AML-193 (cell line): Measurements from ENCODE around the gene ARHGAP23.
A peak's percentile ranks its signal among the peaks of the same experiment; 100 is the strongest.

Experiments used
- DNase-seq, 2 experiments: peaks; one replicate each; lab custom pipeline; 2025; lab: John Stamatoyannopoulos, UW

The ARHGAP23 gene

DNA sequence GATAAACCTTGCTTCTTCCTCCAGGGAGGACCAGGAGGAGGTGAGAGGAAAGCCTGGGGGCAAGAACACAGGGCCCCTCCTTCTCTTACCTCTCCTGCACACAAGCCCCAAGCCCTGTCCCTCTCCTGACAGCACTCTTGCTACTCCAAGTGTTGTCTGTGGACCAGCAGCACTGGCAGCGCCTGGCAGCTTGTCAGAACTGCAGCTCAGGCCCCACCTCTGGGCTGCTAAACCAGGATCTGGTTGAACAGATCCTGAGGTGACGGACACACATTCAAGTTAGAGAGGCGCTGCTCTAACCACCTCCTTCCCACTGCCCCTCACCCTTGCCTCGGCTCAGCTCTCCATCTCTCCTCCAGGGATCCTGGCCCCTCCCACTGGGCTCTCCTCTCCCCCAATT is 121.0 kb downstream of the ARHGAP23 start:
- no peak for DNase-seq

DNA sequence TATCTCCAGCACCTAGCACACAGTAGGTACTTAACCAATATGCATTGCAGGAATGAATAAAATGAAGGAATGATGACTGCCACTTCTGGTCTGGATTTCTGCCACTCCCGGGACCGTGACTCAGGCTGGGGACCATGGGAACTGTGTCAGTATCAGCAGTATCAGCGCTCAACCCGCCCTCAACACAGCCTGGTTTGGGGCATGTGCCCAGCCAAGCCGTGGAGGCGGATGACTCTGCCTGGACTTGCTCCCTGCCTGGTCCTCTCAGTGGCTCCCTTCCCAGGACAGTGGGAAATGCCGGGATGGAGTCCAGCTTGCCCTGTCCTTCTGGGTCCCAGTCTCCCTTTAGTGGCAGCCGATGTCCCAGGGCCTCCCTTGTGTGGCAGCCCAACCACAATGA is 122.4 kb downstream of the ARHGAP23 start:
- no peak for DNase-seq

DNA sequence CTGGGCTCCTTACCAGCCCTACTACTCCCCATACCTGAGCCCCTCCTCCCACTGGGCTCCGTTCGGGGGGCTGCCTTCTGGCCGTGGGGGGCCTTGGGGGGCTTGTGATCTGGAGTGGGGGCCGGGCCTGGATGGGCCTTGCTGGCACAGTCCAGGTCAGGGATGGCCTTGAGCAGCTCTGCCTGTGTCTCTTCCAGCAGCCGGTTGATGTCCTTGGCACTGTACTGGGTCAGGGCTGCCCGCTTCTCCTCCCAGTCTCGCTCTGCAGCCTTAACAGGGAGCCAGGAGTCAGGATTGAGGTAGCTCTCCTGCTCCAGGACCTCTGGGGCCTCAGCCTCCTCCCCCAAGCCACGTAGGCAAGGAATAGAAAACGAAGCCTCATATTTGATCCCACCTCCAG is 122.9 kb downstream of the ARHGAP23 start:
- no peak for DNase-seq

DNA sequence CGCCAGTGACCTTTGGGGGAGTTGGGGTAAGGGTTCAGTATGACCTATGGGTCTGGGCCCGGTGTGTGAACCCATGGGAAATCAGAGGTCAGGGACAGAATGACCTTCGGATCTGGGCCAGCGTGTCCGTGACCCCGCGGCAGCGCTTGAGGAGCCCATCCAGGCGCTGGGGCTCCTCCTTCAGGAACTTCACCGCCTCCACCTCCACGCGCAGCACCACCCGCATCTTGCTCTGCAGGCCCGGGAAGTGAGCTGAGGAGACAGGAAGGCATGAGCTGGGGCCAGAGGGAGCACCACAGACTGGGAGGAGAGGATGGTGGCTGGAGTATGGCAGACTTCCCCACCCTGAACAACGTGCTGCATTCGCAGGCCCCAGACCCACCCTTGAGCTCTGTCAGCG is 124.1 kb downstream of the ARHGAP23 start:
- DNase-seq = no peak

DNA sequence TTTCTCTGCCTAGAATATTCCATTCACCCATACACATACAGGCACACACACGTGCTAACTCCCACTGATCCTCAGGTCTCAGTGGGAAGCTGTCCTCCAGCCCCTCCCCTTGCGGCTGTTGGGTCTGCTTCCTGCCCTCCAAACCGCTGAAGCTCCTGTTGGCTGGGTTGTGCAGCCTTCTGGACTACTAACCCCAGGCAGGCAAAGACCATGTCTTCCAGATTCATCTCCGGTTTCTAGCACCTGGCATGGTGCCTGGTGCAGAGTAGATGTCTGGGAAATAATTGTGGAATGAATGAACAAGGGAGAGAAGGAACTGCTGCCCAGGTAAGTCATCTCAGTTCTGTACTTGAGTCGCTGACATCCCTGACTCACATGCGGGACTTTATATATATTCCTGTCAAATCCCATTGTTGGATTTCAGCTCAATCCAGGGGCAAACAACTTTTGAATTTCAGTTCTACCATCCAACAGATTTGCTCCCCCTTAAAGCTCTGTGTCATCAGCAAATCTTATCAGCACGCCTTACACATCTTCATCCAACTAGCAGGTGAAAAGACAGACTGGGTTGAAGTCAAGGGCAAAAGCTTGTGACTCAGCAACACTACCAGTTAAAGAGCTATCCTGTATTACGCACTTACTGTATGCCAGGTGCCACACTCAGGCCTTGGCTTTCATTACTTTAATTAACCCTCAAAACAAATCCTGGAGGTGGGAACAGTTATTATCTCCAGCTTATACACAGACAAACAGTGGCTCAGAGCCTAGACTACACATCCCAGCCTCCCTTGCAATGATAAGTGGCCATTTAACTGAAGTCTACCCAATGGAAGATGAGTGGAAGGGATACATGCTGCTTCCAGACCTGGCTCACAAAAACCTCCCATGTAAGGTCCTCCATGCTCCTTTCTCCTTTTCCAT is 126.4 kb downstream of the ARHGAP23 start:
- no peak for DNase-seq

DNA sequence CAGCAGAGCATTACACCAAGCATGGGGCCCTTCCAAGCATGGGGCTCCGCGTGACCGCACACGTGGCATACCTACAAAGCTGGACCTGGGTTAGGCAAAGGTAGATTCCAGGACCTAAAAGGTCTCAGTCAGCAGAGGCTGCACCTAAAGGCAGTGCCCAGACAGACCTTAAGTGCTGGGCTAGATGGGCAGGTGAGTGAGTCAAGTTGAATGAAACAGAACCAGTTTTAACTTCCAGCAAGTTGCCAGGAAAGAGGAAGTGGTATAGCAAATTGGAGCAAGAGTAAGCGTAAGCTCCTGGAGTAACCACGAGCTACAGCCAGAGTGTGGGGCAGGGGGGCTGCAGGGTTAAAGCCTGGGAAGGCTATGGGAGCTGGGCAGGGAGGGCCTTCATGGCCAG is 128.0 kb downstream of the ARHGAP23 start:
- DNase-seq = peak; percentile 75 to 78

DNA sequence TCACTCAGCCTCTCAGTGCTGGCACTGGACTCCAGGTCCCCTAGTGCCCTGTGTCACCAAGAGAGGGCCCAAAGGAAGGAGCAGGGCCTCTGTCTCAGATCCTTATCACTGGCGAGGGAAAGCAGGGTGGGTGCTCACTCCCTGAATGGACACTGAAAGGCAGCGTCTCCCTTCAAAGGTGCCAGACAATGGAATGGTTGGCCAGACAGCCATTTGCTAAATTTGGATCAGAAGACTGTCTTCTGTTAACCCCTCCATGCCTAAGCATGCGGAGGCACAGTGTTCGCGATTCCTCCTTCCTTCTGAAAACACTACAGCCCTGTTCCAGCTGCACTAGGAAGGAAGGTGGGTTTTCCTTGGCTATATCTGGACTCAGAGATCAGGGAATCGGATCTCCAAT is 129.1 kb downstream of the ARHGAP23 start:
- DNase-seq = no peak

DNA sequence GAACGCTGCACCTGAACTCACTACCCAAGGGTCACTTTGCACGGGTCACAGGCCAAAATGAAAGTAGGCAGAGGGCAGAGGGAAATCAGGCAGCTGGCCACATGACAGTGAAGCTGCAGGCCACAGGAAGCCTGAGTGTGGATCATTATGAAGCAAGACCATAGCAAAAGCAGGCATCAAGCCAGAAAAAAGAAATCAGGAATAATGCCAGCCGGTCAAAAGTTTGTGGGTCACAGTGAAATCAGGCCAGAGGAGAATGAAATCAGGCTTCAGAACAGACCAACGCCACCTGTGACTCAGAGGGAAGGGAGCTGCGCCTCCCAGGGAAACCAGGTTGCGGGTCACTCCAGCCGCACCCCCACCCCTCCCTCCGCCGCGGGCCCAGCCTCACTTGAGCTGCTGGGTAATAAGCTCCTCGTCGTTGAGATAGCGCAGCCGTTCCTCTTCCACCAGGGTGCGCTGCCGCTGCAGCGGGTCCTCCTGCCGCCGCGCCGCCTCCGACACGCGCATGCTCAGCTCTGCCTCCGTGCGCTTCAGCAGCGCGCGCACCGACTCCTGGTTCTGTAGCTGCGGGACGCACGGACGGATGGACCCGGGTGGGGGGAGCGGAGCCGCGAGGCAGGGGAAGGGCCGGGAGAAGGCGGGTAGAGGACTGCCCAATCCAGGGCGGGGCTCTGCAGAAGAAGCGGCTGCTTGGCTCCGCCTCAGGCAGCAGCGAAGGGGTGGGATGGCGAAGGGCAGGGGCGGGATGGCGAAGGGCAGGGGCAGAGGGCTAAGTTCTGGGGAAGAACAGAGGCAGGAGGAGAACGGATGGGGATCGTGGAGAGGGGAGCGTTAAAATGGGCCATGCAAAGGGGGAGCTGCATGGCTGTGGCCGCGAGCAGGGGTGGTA is 129.8 kb downstream of the ARHGAP23 start:
- DNase-seq = peak; percentile 92 to 94

DNA sequence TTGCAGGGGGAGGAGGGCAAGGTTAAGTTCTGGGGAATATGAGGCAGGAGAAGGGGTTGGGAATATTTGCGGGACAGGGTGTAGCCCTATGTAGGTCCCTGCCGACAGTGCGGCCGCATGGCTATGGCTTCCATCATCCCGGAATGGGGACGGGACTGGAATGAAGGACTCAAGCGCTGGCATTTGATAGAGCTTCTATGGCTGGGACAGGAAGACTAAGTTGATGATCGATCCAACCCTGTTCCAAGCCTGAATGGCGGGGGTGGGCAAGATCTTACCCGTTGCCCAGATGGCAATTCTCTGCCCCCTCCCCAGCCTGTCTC is 130.4 kb downstream of the ARHGAP23 start:
- DNase-seq = no peak

DNA sequence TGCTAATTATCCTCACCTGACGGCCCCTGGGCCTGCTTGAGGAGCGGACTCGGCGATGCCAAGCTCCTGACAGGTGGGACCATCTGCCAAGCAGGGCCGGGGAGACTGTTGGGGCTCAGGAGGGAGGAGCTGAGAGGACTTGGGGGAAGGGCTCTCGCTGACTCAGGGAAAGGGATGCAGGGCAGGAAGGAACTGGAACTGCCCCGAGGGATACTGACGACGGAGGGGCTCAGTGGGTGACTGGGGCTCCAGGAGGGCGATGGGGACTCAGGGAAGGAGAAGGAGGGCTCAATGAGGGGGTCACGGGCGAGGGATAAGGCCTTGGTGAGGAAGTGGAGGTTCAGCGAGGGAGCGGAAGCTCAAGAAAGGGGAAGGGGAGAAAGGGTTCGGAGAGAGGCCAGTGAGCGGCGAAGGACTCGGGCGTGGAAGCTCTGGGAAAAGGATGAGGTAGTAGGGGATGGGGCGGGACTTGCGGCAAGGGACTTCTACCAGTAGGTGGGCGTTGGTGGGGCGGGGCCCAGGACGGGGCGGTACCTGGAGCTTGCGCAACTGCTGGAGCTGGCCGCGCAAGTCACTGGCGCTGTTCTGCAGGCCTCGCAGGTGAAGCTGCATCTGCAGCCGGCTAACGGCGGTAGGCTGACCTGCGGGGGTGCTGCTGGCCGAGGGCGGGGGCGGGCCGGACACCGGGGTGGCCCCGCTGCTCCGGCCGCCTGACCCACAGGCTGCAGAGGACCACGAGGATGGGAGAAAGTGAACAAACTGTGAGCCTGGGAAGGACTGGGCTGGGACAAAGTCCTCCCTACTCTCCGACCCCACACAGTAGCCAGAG is 131.0 kb downstream of the ARHGAP23 start:
- peak; percentile 42 to 53 for DNase-seq

DNA sequence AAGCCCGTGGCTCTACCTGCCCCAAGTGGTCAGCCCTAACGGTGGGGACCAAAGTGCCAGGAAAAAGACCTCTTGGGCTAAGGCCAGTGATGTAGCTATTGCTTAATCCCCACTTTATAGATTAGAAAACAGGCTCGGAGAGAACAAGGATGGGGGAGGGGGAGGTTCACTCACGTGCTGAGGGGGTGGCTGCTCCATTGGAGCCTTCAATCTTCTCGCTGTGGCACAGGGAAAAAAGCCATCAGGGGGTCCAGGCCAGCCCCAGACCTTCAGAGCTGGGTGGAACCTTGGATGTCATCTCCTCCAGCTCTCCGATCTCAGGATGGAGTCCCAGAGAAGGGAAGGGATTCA is 131.6 kb downstream of the ARHGAP23 start:
- no peak for DNase-seq

DNA sequence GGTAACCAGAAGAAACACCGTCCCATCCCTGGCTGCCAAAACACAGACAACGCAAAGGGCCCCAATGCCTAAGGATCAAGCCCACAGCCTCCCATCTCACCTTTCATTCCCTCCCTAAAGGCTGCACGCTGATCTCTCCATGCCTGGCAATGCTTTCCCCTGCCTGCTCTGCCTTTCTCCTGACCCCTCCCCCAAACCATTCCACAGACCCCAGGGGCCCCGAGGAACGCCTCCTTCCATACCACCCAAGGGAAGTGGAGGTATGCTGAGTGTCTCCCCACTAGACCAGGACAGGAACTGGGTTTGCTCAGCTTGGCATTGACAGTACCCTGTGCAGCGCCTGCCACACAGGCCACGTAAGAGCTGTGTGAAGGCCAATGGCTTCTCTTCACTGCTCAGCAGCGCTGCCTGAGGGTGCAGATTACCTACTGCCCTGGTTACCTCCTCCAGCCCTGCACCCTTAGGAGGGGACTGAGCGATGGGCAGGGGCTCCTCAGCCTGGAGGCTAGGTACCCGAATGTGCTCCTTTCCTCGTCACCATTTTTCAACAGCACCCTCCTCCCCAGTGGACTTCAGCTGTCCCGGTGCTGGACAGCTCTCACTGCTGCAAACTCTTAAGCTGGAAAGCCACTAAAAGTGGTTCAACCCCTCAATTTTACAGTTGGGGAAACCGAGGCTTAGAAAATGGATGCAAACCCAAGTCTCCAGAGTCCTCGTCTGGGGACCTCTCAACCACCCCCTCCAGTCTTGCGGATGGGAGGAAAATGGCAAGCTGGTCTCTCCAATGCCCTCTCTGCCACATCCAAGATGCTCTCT is 132.4 kb downstream of the ARHGAP23 start:
- peak in 1 of 2 experiments; percentile 16 for DNase-seq

DNA sequence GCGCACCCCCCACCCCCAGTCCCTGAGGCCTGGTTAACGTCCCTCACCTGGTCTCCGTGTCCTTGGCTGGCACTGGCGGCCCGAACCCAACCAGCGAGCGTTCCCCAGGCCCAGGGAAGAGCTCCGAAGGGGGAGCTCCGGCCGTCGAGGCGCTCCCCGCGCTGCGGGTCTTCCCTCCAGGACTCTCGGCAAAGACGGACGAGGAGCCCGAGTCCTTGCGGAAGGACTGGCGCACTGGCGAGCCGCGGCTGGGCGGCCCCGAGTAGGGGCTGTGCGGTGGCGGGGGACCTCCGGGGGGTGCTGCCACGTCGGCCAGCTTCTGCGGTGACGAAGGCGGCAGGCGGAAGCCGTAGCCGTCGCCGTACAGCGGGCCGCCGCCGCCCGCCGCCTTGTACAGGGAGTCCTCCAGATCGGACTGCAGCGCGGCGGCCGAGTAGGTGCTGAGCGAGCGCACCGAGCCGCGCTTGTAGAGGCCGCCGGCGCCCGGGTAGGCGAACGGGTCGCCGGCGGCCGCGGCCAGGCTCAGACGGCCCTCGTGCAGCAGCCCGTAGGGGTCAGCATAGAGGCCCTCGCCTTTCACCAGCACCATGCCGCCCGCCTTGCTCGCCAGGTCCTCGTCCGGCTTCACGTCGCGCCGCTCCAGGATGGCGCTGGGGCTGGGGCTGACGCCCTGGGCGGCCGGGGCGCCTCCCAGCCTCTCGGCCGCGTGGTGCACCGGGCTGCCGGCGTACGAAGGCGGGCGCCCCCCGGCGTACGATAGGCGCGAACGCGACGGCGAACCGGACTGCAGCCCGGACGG is 133.4 kb downstream of the ARHGAP23 start:
- DNase-seq = no peak
